ENCODE data around the gene CEMP1. TPM values are rescaled to one million over a fixed set of nuclear protein-coding genes. Genes with fewer than 3 reads are reported as not detected.
"Not testable (repeated sequence)": the region's sequence is repeated elsewhere in the genome, so short reads cannot be mapped to it uniquely, and the experiment has no call there.

Gene CEMP1
- 0.22 and 0.74 TPM in 2 replicates for total RNA-seq (ENCODE audit: low replicate concordance)
- long read RNA-seq, result 0 reads

- DNase-seq (ENCODE audit: extremely low spot score, unreplicated experiment), result no peak
- no peak for TF ChIP-seq CTCF (conservative IDR thresholded peaks at IDR 0.05)
- Mint-ChIP-seq H3K9me3 (no peaks in the 10 kb centered on the region), H3K27ac (peak within 1 kb of the TSS; percentile 99), H3K27me3 (no peaks in the 10 kb centered on the region), H3K4me1 (ENCODE audit: unreplicated experiment) (peaks cover 4% of the 10 kb centered on the region), H3K36me3 (no peaks in the 10 kb centered on the region), H3K4me3 (peak within 1 kb of the TSS; percentile 98)
Observed at GRCh38 chr16:2531371-2531695, at the start of gene CEMP1. TSS of gene CEMP1 (minus strand) at chr16:2531408. CDS start at chr16:2531073, 335 bp downstream.

- H3K36me3 Mint-ChIP-seq; H3K4me1 Mint-ChIP-seq (ENCODE audit: unreplicated experiment); H3K27me3 Mint-ChIP-seq; H3K4me3 Mint-ChIP-seq; H3K27ac Mint-ChIP-seq; DNase-seq (ENCODE audit: extremely low spot score, unreplicated experiment); H3K9me3 Mint-ChIP-seq: not testable (repeated sequence)
Observed at GRCh38 chr16:2580818-2581217, 49.6 kb upstream of the CEMP1 start.

GRCh38 chr16:2580143-2580542, 48.9 kb upstream of the CEMP1 start:
- not testable (repeated sequence) for DNase-seq (ENCODE audit: extremely low spot score, unreplicated experiment); H3K9me3 Mint-ChIP-seq; H3K27ac Mint-ChIP-seq; H3K4me1 Mint-ChIP-seq (ENCODE audit: unreplicated experiment); H3K4me3 Mint-ChIP-seq; H3K36me3 Mint-ChIP-seq; H3K27me3 Mint-ChIP-seq
- TF ChIP-seq CTCF (conservative IDR thresholded peaks at IDR 0.05), result peak; percentile 48

GRCh38 chr16:2578905-2579304, 47.7 kb upstream of the CEMP1 start:
- H3K4me3 Mint-ChIP-seq; DNase-seq (ENCODE audit: extremely low spot score, unreplicated experiment); H3K36me3 Mint-ChIP-seq; H3K27ac Mint-ChIP-seq; H3K9me3 Mint-ChIP-seq; H3K27me3 Mint-ChIP-seq; H3K4me1 Mint-ChIP-seq (ENCODE audit: unreplicated experiment): not testable (repeated sequence)

- not testable (repeated sequence) for H3K4me3 Mint-ChIP-seq; H3K9me3 Mint-ChIP-seq; H3K27me3 Mint-ChIP-seq; H3K27ac Mint-ChIP-seq; DNase-seq (ENCODE audit: extremely low spot score, unreplicated experiment); H3K4me1 Mint-ChIP-seq (ENCODE audit: unreplicated experiment); H3K36me3 Mint-ChIP-seq
Observed at GRCh38 chr16:2577044-2577443, 45.8 kb upstream of the CEMP1 start.

GRCh38 chr16:2575839-2576238, 44.6 kb upstream of the CEMP1 start:
- H3K4me3 Mint-ChIP-seq; H3K4me1 Mint-ChIP-seq (ENCODE audit: unreplicated experiment); H3K36me3 Mint-ChIP-seq; DNase-seq (ENCODE audit: extremely low spot score, unreplicated experiment); H3K27me3 Mint-ChIP-seq; H3K9me3 Mint-ChIP-seq; H3K27ac Mint-ChIP-seq: not testable (repeated sequence)

- H3K36me3 Mint-ChIP-seq; H3K4me3 Mint-ChIP-seq; H3K4me1 Mint-ChIP-seq (ENCODE audit: unreplicated experiment); H3K27me3 Mint-ChIP-seq; H3K9me3 Mint-ChIP-seq; H3K27ac Mint-ChIP-seq; DNase-seq (ENCODE audit: extremely low spot score, unreplicated experiment): not testable (repeated sequence)
Observed at GRCh38 chr16:2572704-2573103, 41.5 kb upstream of the CEMP1 start.

- not testable (repeated sequence) for H3K9me3 Mint-ChIP-seq; H3K4me3 Mint-ChIP-seq; DNase-seq (ENCODE audit: extremely low spot score, unreplicated experiment); H3K36me3 Mint-ChIP-seq; H3K27me3 Mint-ChIP-seq; H3K4me1 Mint-ChIP-seq (ENCODE audit: unreplicated experiment); H3K27ac Mint-ChIP-seq
Observed at GRCh38 chr16:2568573-2568972, 37.4 kb upstream of the CEMP1 start.

- not testable (repeated sequence) for H3K4me3 Mint-ChIP-seq; H3K9me3 Mint-ChIP-seq; DNase-seq (ENCODE audit: extremely low spot score, unreplicated experiment); H3K27me3 Mint-ChIP-seq; H3K27ac Mint-ChIP-seq; H3K36me3 Mint-ChIP-seq; H3K4me1 Mint-ChIP-seq (ENCODE audit: unreplicated experiment)
Observed at GRCh38 chr16:2567506-2567905, 36.3 kb upstream of the CEMP1 start.

Measured in type B pancreatic cell (in vitro differentiated cells).